Endodermal cell (in vitro differentiated cells): Measurements from ENCODE around the gene XRN2. TPM values are rescaled to one million over a fixed set of nuclear protein-coding genes. Genes with fewer than 3 reads are reported as not detected.

Experiments
- DNase-seq: peaks from one replicate; pipeline ENCODE4 v3.0.0-alpha.2; 2017
- H3K27ac ChIP-seq: 2 replicates; pipeline ENCODE4 v1.5.1; 2013; ENCODE audit warnings: mild to moderate bottlenecking, low read depth, low read length, moderate library complexity
- H3K27me3 ChIP-seq: 2 replicates; pipeline ENCODE4 v1.6.1; 2013; ENCODE audit warnings: mild to moderate bottlenecking, low read length, moderate library complexity; ENCODE audit not compliant: insufficient read depth, control insufficient read depth, poor library complexity, severe bottlenecking
- H3K36me3 ChIP-seq: 2 replicates; pipeline ENCODE4 v1.7.0; 2013; ENCODE audit warnings: mild to moderate bottlenecking, low read length, moderate library complexity; ENCODE audit not compliant: control insufficient read depth, insufficient read depth
- H3K4me1 ChIP-seq: one replicate; pipeline ENCODE4 v1.7.0; 2013; ENCODE audit warnings: low read length; ENCODE audit not compliant: control insufficient read depth, insufficient read depth
- H3K4me3 ChIP-seq: 2 replicates; pipeline ENCODE4 v1.5.1; 2013; ENCODE audit warnings: mild to moderate bottlenecking, low read length, moderate library complexity
- H3K9ac ChIP-seq: 2 replicates; pipeline ENCODE4 v1.6.1; 2013; ENCODE audit warnings: mild to moderate bottlenecking, low read length, moderate library complexity; ENCODE audit not compliant: poor library complexity, severe bottlenecking; ENCODE audit errors: extremely low read depth
- H3K9me3 ChIP-seq: 2 replicates; pipeline ENCODE4 v1.6.1; 2013; ENCODE audit warnings: mild to moderate bottlenecking, low read length, moderate library complexity; ENCODE audit not compliant: control insufficient read depth
- H3K27ac Mint-ChIP-seq: 2 replicates; pipeline ENCODE4 v1.8.0; 2020; ENCODE audit warnings: mixed read lengths
- H3K27me3 Mint-ChIP-seq: 2 replicates; pipeline ENCODE4 v1.8.0; 2021; ENCODE audit warnings: mild to moderate bottlenecking, mixed read lengths; ENCODE audit not compliant: insufficient read depth
- H3K36me3 Mint-ChIP-seq: 2 replicates; pipeline ENCODE4 v1.8.0; 2020; ENCODE audit warnings: low read depth, mixed read lengths
- H3K4me1 Mint-ChIP-seq: 2 replicates; pipeline ENCODE4 v1.8.0; 2020; ENCODE audit warnings: mixed read lengths
- H3K4me3 Mint-ChIP-seq: 2 replicates; pipeline ENCODE4 v1.8.0; 2020; ENCODE audit warnings: mild to moderate bottlenecking, moderate library complexity, mixed read lengths
- H3K9me3 Mint-ChIP-seq: 2 replicates; pipeline ENCODE4 v1.8.0; 2020; ENCODE audit warnings: mild to moderate bottlenecking, mixed read lengths
- WGBS, 2 experiments: methylation state at CpG; one replicate each; pipeline versions ENCODE4 v1.1.5 to v1.1.7; 2013; ENCODE audit warnings: missing lambda C conversion rate in 2 of 2, mixed read lengths in 1 of 2; ENCODE audit not compliant: insufficient coverage in 1 of 2, insufficient read length in 1 of 2; 5-methylcytosine and 5-hydroxymethylcytosine counted together
- total RNA-seq, 2 donors: library from RNA; stranded (reverse); fragmentation: NEBNext Ultra II Directional in 1 of 2; extraction: Animal tissue kit (Norgen Biotek cat#: 25700) in 1 of 2; gene quantifications; 2 replicates in 1 of 2; 3 replicates in 1 of 2; pipeline ENCODE4 v1.2.1, GENCODE V29; 2021
- TF ChIP-seq, protein P1 (sequence below): fragments of 200-600 bp; sonication (generic); conservative IDR thresholded peaks from 2 replicates; pipeline ENCODE4 v1.5.0; 2021; ENCODE audit warnings: antibody characterized with exemption, mild to moderate bottlenecking

XRN2 gene
- total RNA-seq, 2 donors from 2014 or later: 91.5 to 101 TPM

DNA sequence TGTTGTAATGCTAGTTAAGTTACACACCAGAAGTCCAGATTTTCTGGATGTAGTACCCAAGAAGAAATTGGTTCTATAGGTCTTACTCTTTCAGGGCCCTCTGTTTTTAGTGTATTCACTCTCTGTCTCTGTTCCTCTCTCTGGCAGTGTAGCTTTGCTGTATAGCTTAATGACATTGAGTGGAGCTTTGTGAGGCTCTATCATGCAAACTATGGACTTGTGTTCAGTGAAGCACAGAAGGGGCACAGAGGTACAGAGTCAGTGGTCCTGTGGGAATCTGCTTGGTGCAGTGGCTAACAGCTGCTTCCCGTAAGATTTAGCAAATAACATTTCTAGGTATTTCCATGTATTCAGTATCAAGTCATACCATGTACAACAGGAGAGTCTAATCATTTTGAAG lies 68.1 kb downstream of the XRN2 start:
- Histone ChIP-seq H3K36me3 (peaks cover 63% of the 10 kb centered on the region), H3K27me3 (no peaks in the 10 kb centered on the region), H3K9me3 (no peaks in the 10 kb centered on the region), H3K4me3 (no peak overlapping the region), H3K27ac (no peak overlapping the region), H3K9ac (no peak overlapping the region), H3K4me1 (no peaks in the 10 kb centered on the region)
- DNase-seq: no peak
- Mint-ChIP-seq H3K4me3 (no peak overlapping the region), H3K27me3 (no peaks in the 10 kb centered on the region), H3K9me3 (no peaks in the 10 kb centered on the region), H3K36me3 (peaks cover 40% of the 10 kb centered on the region), H3K4me1 (peaks cover 14% of the 10 kb centered on the region), H3K27ac (no peak overlapping the region)
- TF ChIP-seq, protein P1, sequence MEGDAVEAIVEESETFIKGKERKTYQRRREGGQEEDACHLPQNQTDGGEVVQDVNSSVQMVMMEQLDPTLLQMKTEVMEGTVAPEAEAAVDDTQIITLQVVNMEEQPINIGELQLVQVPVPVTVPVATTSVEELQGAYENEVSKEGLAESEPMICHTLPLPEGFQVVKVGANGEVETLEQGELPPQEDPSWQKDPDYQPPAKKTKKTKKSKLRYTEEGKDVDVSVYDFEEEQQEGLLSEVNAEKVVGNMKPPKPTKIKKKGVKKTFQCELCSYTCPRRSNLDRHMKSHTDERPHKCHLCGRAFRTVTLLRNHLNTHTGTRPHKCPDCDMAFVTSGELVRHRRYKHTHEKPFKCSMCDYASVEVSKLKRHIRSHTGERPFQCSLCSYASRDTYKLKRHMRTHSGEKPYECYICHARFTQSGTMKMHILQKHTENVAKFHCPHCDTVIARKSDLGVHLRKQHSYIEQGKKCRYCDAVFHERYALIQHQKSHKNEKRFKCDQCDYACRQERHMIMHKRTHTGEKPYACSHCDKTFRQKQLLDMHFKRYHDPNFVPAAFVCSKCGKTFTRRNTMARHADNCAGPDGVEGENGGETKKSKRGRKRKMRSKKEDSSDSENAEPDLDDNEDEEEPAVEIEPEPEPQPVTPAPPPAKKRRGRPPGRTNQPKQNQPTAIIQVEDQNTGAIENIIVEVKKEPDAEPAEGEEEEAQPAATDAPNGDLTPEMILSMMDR: no peak
- WGBS, 2 experiments: 87 to 100% methylated on average over 1 of the region's 1 CpG

DNA sequence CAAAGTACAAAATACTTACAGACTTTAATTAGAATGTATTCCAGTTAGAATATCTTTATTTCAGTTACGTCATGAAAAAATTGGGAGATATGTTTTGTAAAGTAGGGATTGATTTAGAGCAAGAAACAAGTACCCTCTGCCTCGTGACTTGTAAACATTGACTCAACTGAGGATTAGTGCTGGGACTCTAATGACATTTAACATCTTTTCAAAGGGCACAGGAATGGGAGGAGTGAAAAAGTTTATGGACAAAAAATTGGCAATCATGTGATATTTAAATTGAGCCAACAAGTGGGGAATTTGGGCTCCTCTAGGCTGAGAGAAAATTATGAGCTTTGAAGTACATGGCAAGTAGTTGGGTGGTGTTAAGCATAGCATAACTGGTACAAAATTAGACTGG lies 68.9 kb downstream of the XRN2 start:
- Histone ChIP-seq H3K27ac (no peak overlapping the region), H3K4me3 (no peak overlapping the region), H3K27me3 (no peaks in the 10 kb centered on the region), H3K9ac (no peak overlapping the region), H3K36me3 (peaks cover 59% of the 10 kb centered on the region), H3K4me1 (no peaks in the 10 kb centered on the region), H3K9me3 (no peaks in the 10 kb centered on the region)
- Mint-ChIP-seq H3K27me3 (no peaks in the 10 kb centered on the region), H3K9me3 (no peaks in the 10 kb centered on the region), H3K36me3 (peaks cover 38% of the 10 kb centered on the region), H3K27ac (no peak overlapping the region), H3K4me3 (no peak overlapping the region), H3K4me1 (peaks cover 14% of the 10 kb centered on the region)
- DNase-seq: no peak
- TF ChIP-seq, protein P1: no peak
- 97 to 100% methylated on average over 1 to 2 of the region's 2 CpGs for WGBS, 2 experiments

DNA sequence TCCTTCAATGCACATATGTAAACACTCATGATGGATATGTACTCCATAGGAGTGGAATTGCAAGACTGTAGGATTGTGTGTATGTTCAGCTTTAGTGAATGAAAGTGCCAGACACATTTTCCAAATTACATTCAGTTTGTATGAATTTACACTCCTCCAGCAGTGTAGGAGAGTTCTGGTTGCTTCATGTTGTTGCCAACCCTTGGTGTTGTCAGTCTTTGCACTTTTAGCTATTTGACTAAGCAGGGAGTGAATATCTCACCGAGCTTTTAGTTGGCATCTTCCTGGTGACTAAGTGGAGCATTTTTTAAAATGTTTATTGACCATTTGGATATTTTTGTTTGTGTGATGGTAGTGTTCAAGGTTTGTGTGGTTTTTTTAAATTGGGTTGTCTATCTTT lies 70.3 kb downstream of the XRN2 start:
- no peaks in the 10 kb centered on the region for H3K27me3 ChIP-seq
- H3K27ac ChIP-seq: no peak overlapping the region
- peaks cover 14% of the 10 kb centered on the region for H3K4me1 Mint-ChIP-seq
- H3K9ac ChIP-seq: no peak overlapping the region
- H3K27ac Mint-ChIP-seq: no peak overlapping the region
- no peak overlapping the region for H3K4me3 ChIP-seq
- H3K36me3 ChIP-seq: peaks cover 46% of the 10 kb centered on the region
- WGBS, 2 experiments: 91% methylated on average over 1 of the region's 1 CpG; no CpG with 5 or more reads in 1 of the 2 experiments
- no peaks in the 10 kb centered on the region for H3K4me1 ChIP-seq
- H3K9me3 ChIP-seq: no peaks in the 10 kb centered on the region
- H3K9me3 Mint-ChIP-seq: no peaks in the 10 kb centered on the region
- H3K36me3 Mint-ChIP-seq: peaks cover 36% of the 10 kb centered on the region
- DNase-seq: no peak
- TF ChIP-seq, protein P1: no peak
- H3K27me3 Mint-ChIP-seq: no peaks in the 10 kb centered on the region
- H3K4me3 Mint-ChIP-seq: no peak overlapping the region
